Motor neuron (in vitro differentiated cells): ENCODE results near the gene EIF4G3. TPM values are rescaled to one million over a fixed set of nuclear protein-coding genes. Genes with fewer than 3 reads are reported as not detected.
A peak's percentile ranks its signal among the peaks of the same experiment; 100 is the strongest.

ENCODE experiments used
- ATAC-seq, 8 experiments: fragments of 200-7000 bp; cut with Tn5 transposase; replicated peaks in 6 of 8; 2 replicates each; pipeline ENCODE4 v1.8.0; 2021; ENCODE audit warnings: mild to moderate bottlenecking in 8 of 8, moderate library complexity in 8 of 8
- H3K27ac ChIP-seq, 2 donors: fragments of 250-450 bp; sonication (Bioruptor Pico); 2 replicates each; pipeline ENCODE4 v1.9.0; 2021; ENCODE audit warnings: antibody characterized with exemption in 2 of 2, mild to moderate bottlenecking in 2 of 2, moderate library complexity in 1 of 2
- H3K4me1 ChIP-seq, 2 donors: fragments of 250-450 bp; sonication (Bioruptor Pico); replicated peaks in 1 of 2; 2 replicates each; pipeline ENCODE4 v1.6.1; 2021; ENCODE audit warnings: antibody characterized with exemption in 2 of 2, mild to moderate bottlenecking in 2 of 2, moderate library complexity in 1 of 2
- H3K4me3 ChIP-seq, 5 donors: fragments of 250-450 bp; sonication (Bioruptor Pico); 2 replicates each; pipeline ENCODE4 v1.9.0; 2021; ENCODE audit warnings: antibody characterized with exemption in 5 of 5, mild to moderate bottlenecking in 5 of 5, moderate library complexity in 4 of 5
- WGBS, 10 experiments: fragments of 450-650 bp; shearing (Covaris generic); methylation state at CpG; one replicate each; pipeline ENCODE4 v1.0.0; 2022; 5-methylcytosine and 5-hydroxymethylcytosine counted together
- in situ Hi-C, 9 experiments: fragments of 400-800 bp; cut with MboI; loops; one replicate each; pipeline ENCODE4 v1.15.0; 2021; ENCODE audit warnings: low sequenced_read_pairs in 9 of 9, low pct_unique_long_range_greater_than_20kb in 2 of 9; ENCODE audit not compliant: unreplicated experiment in 9 of 9
- total RNA-seq, 8 experiments: library from RNA; unstranded; fragments of 300-600 nt; gene quantifications; 2 replicates each; pipeline versions ENCODE4 v1.2.3 to v1.2.4, GENCODE V29; 2022

EIF4G3 gene
- total RNA-seq, 8 experiments from 2014 or later = 57.4 to 114 (median 72.9) TPM

- Histone ChIP-seq H3K4me1 (no peaks in the 10 kb centered on the region), H3K4me3 (no peak overlapping the region), H3K27ac (no peak overlapping the region)
- in situ Hi-C loops = no loop called here
- WGBS, 10 experiments = 81 to 100% (median 96%) methylated on average over 3 to 8 of the region's 8 CpGs; no CpG with 5 or more reads in 1 of the 10 experiments
- no peak for ATAC-seq
These were observed 12.4 kb downstream of the EIF4G3 start for GRCh38 chr1:21164266-21164665.

GRCh38 chr1:21162740-21163464 is 13.8 kb downstream of the EIF4G3 start:
- Histone ChIP-seq H3K27ac (no peak overlapping the region), H3K4me3 (no peak overlapping the region)
- in situ Hi-C loops = no loop called here

GRCh38 chr1:21161842-21162241 is 14.9 kb downstream of the EIF4G3 start:
- 40 to 98% (median 85%) methylated on average over 1 to 6 of the region's 6 CpGs; no CpG with 5 or more reads in 4 of the 10 experiments for WGBS, 10 experiments
- Histone ChIP-seq H3K4me1 (no peaks in the 10 kb centered on the region), H3K27ac (no peak overlapping the region), H3K4me3 (no peak overlapping the region)
- no peak for ATAC-seq
- in situ Hi-C loops = no loop called here

More at GRCh38 chr1:21162740-21163464, 13.8 kb downstream of the EIF4G3 start:
- ATAC-seq = no peak
- no peaks in the 10 kb centered on the region for H3K4me1 ChIP-seq

GRCh38 chr1:21160263-21160796 is 16.4 kb downstream of the EIF4G3 start:
- no peak for ATAC-seq
- in situ Hi-C loops = no loop called here
- H3K27ac ChIP-seq = no peak overlapping the region
- H3K4me3 ChIP-seq = no peak overlapping the region
- WGBS, 10 experiments = 81 to 100% (median 91%) methylated on average over 1 to 3 of the region's 3 CpGs
- no peaks in the 10 kb centered on the region for H3K4me1 ChIP-seq

GRCh38 chr1:21157868-21158267 is 18.8 kb downstream of the EIF4G3 start:
- WGBS, 10 experiments = 0 to 67% (median 59%) methylated on average over 1 to 3 of the region's 3 CpGs
- ATAC-seq = no peak
- no peak overlapping the region for H3K27ac ChIP-seq
- H3K4me1 ChIP-seq = no peaks in the 10 kb centered on the region
- in situ Hi-C loops = no loop called here
- no peak overlapping the region for H3K4me3 ChIP-seq

GRCh38 chr1:21157054-21157453 is 19.6 kb downstream of the EIF4G3 start:
- WGBS, 10 experiments = 90 to 100% (median 96%) methylated on average over 1 to 3 of the region's 3 CpGs; no CpG with 5 or more reads in 1 of the 10 experiments
- no peaks in the 10 kb centered on the region for H3K4me1 ChIP-seq
- in situ Hi-C loops = no loop called here
- H3K4me3 ChIP-seq = no peak overlapping the region
- no peak overlapping the region for H3K27ac ChIP-seq
- ATAC-seq = no peak

GRCh38 chr1:21156019-21156418 is 20.7 kb downstream of the EIF4G3 start:
- no peak for ATAC-seq
- H3K4me1 ChIP-seq = no peaks in the 10 kb centered on the region
- H3K27ac ChIP-seq = no peak overlapping the region
- WGBS, 10 experiments = 80 to 100% (median 92%) methylated on average over 1 to 6 of the region's 6 CpGs
- in situ Hi-C loops = no loop called here
- no peak overlapping the region for H3K4me3 ChIP-seq

- Histone ChIP-seq H3K4me3 (no peak overlapping the region), H3K4me1 (peaks cover 1 to 3% of the 10 kb centered on the region in 2 donors), H3K27ac (no peak overlapping the region)
- in situ Hi-C loops = no loop called here
- no peak for ATAC-seq
- WGBS, 10 experiments = 80 to 100% (median 97%) methylated on average over 1 to 3 of the region's 3 CpGs; no CpG with 5 or more reads in 6 of the 10 experiments
These were observed 22.0 kb downstream of the EIF4G3 start for GRCh38 chr1:21154717-21155116.

GRCh38 chr1:21153388-21153787 is 23.3 kb downstream of the EIF4G3 start:
- no peak overlapping the region for H3K4me3 ChIP-seq
- ATAC-seq = no peak
- in situ Hi-C loops = no loop called here
- H3K27ac ChIP-seq = no peak overlapping the region
- WGBS, 10 experiments = 33 to 100% (median 93%) methylated on average over 1 to 6 of the region's 6 CpGs; no CpG with 5 or more reads in 1 of the 10 experiments
- peaks cover 3 to 8% of the 10 kb centered on the region in 2 donors for H3K4me1 ChIP-seq

GRCh38 chr1:21152423-21153100 is 24.1 kb downstream of the EIF4G3 start:
- H3K4me3 ChIP-seq = no peak overlapping the region
- no peak overlapping the region for H3K27ac ChIP-seq
- H3K4me1 ChIP-seq = peaks cover 3 to 8% of the 10 kb centered on the region in 2 donors
- WGBS, 10 experiments = 60 to 100% (median 98%) methylated on average over 1 to 4 of the region's 4 CpGs
- ATAC-seq = no peak
- in situ Hi-C loops = no loop called here

GRCh38 chr1:21149855-21150432 is 26.8 kb downstream of the EIF4G3 start:
- no peak overlapping the region for H3K27ac ChIP-seq
- ATAC-seq = peak; percentile 58 to 96 (median 74)
- in situ Hi-C loops = no loop called here
- WGBS, 10 experiments = 0 to 100% (median 70%) methylated on average over 1 to 3 of the region's 3 CpGs
- peaks cover 3 to 8% of the 10 kb centered on the region in 2 donors for H3K4me1 ChIP-seq
- H3K4me3 ChIP-seq = no peak overlapping the region

- in situ Hi-C loops = no loop called here
- 0 to 100% (median 53%) methylated on average over 2 to 3 of the region's 3 CpGs; no CpG with 5 or more reads in 2 of the 10 experiments for WGBS, 10 experiments
- Histone ChIP-seq H3K4me1 (peaks cover 3 to 8% of the 10 kb centered on the region in 2 donors), H3K4me3 (no peak overlapping the region), H3K27ac (no peak overlapping the region)
- peak; percentile 55 to 90 (median 71) for ATAC-seq
These were observed 27.3 kb downstream of the EIF4G3 start for GRCh38 chr1:21149430-21149854.

GRCh38 chr1:21143752-21144151 is 32.9 kb downstream of the EIF4G3 start:
- Histone ChIP-seq H3K27ac (no peak overlapping the region), H3K4me1 (no peaks in the 10 kb centered on the region), H3K4me3 (no peak overlapping the region)
- 80 to 100% (median 94%) methylated on average over 1 to 2 of the region's 2 CpGs; no CpG with 5 or more reads in 4 of the 10 experiments for WGBS, 10 experiments
- in situ Hi-C loops = no loop called here
- ATAC-seq = no peak
